Measurements from ENCODE around the gene DCBLD1. TPM values are rescaled to one million over a fixed set of nuclear protein-coding genes. Genes with fewer than 3 reads are reported as not detected.

DCBLD1 gene
- total RNA-seq, 1 donor from 2014 or later: 6.1 TPM

GRCh38 chr6:117491916-117492315 lies 9.4 kb downstream of the DCBLD1 start:
- TF ChIP-seq, protein P1, sequence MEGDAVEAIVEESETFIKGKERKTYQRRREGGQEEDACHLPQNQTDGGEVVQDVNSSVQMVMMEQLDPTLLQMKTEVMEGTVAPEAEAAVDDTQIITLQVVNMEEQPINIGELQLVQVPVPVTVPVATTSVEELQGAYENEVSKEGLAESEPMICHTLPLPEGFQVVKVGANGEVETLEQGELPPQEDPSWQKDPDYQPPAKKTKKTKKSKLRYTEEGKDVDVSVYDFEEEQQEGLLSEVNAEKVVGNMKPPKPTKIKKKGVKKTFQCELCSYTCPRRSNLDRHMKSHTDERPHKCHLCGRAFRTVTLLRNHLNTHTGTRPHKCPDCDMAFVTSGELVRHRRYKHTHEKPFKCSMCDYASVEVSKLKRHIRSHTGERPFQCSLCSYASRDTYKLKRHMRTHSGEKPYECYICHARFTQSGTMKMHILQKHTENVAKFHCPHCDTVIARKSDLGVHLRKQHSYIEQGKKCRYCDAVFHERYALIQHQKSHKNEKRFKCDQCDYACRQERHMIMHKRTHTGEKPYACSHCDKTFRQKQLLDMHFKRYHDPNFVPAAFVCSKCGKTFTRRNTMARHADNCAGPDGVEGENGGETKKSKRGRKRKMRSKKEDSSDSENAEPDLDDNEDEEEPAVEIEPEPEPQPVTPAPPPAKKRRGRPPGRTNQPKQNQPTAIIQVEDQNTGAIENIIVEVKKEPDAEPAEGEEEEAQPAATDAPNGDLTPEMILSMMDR (conservative IDR thresholded peaks at IDR 0.05; ENCODE audit: low read depth, low read length): no peak
- no peak for DNase-seq (ENCODE audit: low read depth)
- no peak overlapping the region for H3K4me3 ChIP-seq (ENCODE audit: low read depth, low read length)

DNA sequence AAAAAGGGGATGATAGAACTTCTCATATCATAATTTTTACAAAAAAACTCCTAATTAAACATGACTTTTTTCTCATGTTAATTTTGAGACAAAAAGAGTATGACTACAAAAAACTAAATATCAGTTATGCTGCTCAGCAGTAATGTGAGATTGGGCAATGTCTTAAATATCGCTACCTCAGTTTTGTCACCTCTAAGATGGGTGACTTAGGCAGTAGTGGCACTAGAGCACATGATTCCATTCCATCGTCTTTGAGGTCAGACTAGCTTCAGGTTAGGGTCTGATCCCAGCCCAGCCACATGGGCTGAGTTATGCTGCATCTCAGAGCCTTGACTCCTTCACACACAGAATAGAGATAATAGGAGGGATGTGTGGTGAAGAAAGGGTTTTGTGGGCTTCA lies 11.0 kb downstream of the DCBLD1 start:
- TF ChIP-seq, protein P1 (conservative IDR thresholded peaks at IDR 0.05; ENCODE audit: low read depth, low read length): no peak
- no peak overlapping the region for H3K4me3 ChIP-seq (ENCODE audit: low read depth, low read length)
- no peak for DNase-seq (ENCODE audit: low read depth)

DNA sequence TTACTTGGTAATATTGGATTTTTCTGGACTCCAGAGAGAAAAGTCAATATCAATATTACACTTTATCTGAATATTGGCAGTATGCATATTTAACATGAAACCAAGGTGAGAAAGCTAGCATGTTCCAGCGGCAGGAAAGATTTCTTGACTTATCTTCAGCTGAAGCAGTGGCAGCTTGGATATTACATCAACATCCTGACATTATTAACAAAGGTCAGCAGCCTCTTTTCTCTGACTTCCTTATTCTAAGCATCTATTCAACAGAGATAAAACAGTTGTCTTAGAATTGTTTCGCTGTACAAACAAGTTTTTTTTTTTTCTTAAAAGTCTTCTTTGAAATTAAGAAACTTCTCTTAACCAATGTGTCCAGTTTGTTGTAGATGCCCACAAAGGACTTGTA lies 11.8 kb downstream of the DCBLD1 start:
- no peak for DNase-seq (ENCODE audit: low read depth)
- TF ChIP-seq, protein P1 (conservative IDR thresholded peaks at IDR 0.05; ENCODE audit: low read depth, low read length): no peak
- no peak overlapping the region for H3K4me3 ChIP-seq (ENCODE audit: low read depth, low read length)

DNA sequence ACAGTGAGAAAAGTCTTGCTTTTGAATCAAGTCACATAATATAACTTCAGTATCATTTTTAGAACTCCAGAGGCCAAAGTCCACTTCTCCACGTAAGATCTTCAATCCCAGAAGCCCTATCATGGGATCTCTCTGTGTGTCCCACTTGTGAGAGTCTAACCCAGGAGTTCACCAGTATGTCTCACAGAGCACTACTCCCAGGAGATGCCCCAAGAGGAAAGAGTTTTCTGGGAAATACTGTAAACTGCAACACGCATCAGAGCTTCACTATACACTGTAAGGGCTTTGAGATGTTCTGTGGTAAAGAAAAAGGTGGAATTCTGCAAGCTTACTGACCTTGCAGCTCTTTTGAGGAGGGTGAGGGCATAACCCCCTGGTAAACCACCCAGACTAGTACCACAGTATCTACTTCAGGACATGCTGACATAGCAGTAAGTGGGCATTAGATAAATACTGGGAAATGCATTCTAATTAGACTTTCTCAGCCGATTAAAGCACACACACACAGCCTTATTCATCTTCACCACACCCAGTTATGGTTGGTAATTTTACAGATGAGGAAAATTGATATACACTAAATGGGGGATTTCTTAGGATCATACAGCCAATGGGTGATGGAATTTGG lies 12.3 kb downstream of the DCBLD1 start:
- DNase-seq (ENCODE audit: low read depth): no peak
- TF ChIP-seq, protein P1 (conservative IDR thresholded peaks at IDR 0.05; ENCODE audit: low read depth, low read length): no peak
- no peak overlapping the region for H3K4me3 ChIP-seq (ENCODE audit: low read depth, low read length)

DNA sequence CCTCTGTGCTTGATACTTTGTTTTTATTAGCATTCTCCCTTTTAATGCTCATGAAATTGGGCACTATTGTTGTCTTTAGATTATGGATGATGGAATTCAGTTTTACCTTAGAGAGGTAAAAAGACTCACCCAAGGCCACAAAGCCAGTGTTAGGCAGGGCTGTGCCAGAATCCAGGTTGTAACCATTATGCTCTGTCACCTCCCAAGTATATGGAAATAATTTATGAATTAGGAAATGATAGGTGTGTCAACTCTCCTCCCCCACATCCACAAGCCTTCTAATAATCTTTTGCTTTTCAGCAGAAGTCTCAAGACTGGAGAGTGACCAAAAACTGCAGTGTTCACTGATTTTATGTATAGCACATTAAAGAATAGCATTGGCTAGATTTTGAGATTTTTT lies 13.0 kb downstream of the DCBLD1 start:
- no peak for DNase-seq (ENCODE audit: low read depth)

GRCh38 chr6:117495869-117496268 lies 13.4 kb downstream of the DCBLD1 start:
- TF ChIP-seq, protein P1 (conservative IDR thresholded peaks at IDR 0.05; ENCODE audit: low read depth, low read length): no peak
- no peak for DNase-seq (ENCODE audit: low read depth)
- H3K4me3 ChIP-seq (ENCODE audit: low read depth, low read length): no peak overlapping the region

More for the DNA sequence above, 13.0 kb downstream of the DCBLD1 start:
- H3K4me3 ChIP-seq (ENCODE audit: low read depth, low read length): no peak overlapping the region
- TF ChIP-seq, protein P1 (conservative IDR thresholded peaks at IDR 0.05; ENCODE audit: low read depth, low read length): no peak

- H3K4me3 ChIP-seq (ENCODE audit: low read depth, low read length): no peak overlapping the region
- TF ChIP-seq, protein P1 (conservative IDR thresholded peaks at IDR 0.05; ENCODE audit: low read depth, low read length): no peak
- no peak for DNase-seq (ENCODE audit: low read depth)
These were observed 14.0 kb downstream of the DCBLD1 start for GRCh38 chr6:117496383-117496990.

Measured in epithelial cell of proximal tubule (primary cell).